ENCODE measurements around the gene TARP.

- TF ChIP-seq POLR2AphosphoS5 (IDR thresholded peaks at IDR 0.05; ENCODE audit: insufficient read depth in 1 of 2, low read depth in 1 of 2) (no peak), POLR2A (IDR thresholded peaks at IDR 0.05) (no peak)
Observed at GRCh38 chr7:38294926-38295325, 21.5 kb upstream of the TARP start.

Data from vagina (tissue), 2 donors.